Measurements from ENCODE around the gene HOXD4. TPM values are rescaled to one million over a fixed set of nuclear protein-coding genes. Genes with fewer than 3 reads are reported as not detected.

Gene HOXD4
- total RNA-seq, 2 experiments from 2014 or later = not detected

- Mint-ChIP-seq H3K36me3 (ENCODE audit: low read depth) (peaks cover 10% of the 10 kb centered on the region), H3K27me3 (peaks cover 74% of the 10 kb centered on the region), H3K9me3 (no peaks in the 10 kb centered on the region), H3K27ac (no peak overlapping the region), H3K4me3 (no peak overlapping the region), H3K4me1 (peaks cover 16% of the 10 kb centered on the region)
- peak; percentile 61 for DNase-seq
- POLR2A ChIA-PET = interaction anchor here (0.9 kb wide), 1 partner anchor 527 kb away, joined by 3 read pairs; no protein-coding TSS in a partner anchor
- CTCF ChIA-PET = interaction anchor here (0.5 to 4.0 kb wide), 26 partner anchors 9 to 1021 kb away, joined by 3 to 43 read pairs (median 6); no protein-coding TSS in a partner anchor
Observed at GRCh38 chr2:176126929-176127773, 24.2 kb upstream of the HOXD4 start.

- Mint-ChIP-seq H3K4me3 (no peak overlapping the region), H3K27me3 (peaks cover 77% of the 10 kb centered on the region), H3K27ac (no peak overlapping the region), H3K36me3 (ENCODE audit: low read depth) (peaks cover 10% of the 10 kb centered on the region), H3K9me3 (no peaks in the 10 kb centered on the region), H3K4me1 (peaks cover 20% of the 10 kb centered on the region)
- ChIA-PET POLR2A (no interaction called here), CTCF (interaction anchor here (0.6 to 4.0 kb wide), 14 partner anchors 12 to 1020 kb away, joined by 3 to 43 read pairs (median 8); no protein-coding TSS in a partner anchor)
- DNase-seq = no peak
Observed at GRCh38 chr2:176127774-176128072, 23.6 kb upstream of the HOXD4 start.

GRCh38 chr2:176128172-176128981, 23.0 kb upstream of the HOXD4 start:
- ChIA-PET POLR2A (no interaction called here), CTCF (interaction anchor here (0.6 to 4.0 kb wide), 11 partner anchors 11 to 524 kb away, joined by 3 to 43 read pairs (median 10); no protein-coding TSS in a partner anchor)
- H3K4me1 Mint-ChIP-seq = peaks cover 22% of the 10 kb centered on the region
- peak overlapping the region; percentile 30 for H3K4me3 Mint-ChIP-seq
- no peak for DNase-seq
- peak overlapping the region; percentile 63 for H3K27ac Mint-ChIP-seq
- H3K36me3 Mint-ChIP-seq (ENCODE audit: low read depth) = peaks cover 10% of the 10 kb centered on the region
- peaks cover 81% of the 10 kb centered on the region for H3K27me3 Mint-ChIP-seq
- H3K9me3 Mint-ChIP-seq = no peaks in the 10 kb centered on the region

- ChIA-PET CTCF (interaction anchor here (2.4 to 4.0 kb wide), 4 partner anchors 10 to 523 kb away, joined by 9 to 43 read pairs (median 18); no protein-coding TSS in a partner anchor), POLR2A (no interaction called here)
- peak within 1 kb of the TSS; percentile 40 for H3K4me3 Mint-ChIP-seq
- peaks cover 81% of the 10 kb centered on the region for H3K27me3 Mint-ChIP-seq
- H3K9me3 Mint-ChIP-seq = no peaks in the 10 kb centered on the region
- DNase-seq = no peak
- H3K36me3 Mint-ChIP-seq (ENCODE audit: low read depth) = peaks cover 10% of the 10 kb centered on the region
- peak within 1 kb of the TSS; percentile 63 for H3K27ac Mint-ChIP-seq
- peaks cover 22% of the 10 kb centered on the region for H3K4me1 Mint-ChIP-seq
Observed at GRCh38 chr2:176128982-176129796, 22.2 kb upstream of the HOXD4 start, which contains the start of gene HOXD8. HOXD8 (plus strand) TSS chr2:176129705; CDS start chr2:176130367, 662 bp downstream.

GRCh38 chr2:176129813-176130146, 21.6 kb upstream of the HOXD4 start:
- no peak for DNase-seq

GRCh38 chr2:176130147-176130956, 21.0 kb upstream of the HOXD4 start:
- Mint-ChIP-seq H3K27ac (peak overlapping the region; percentile 70), H3K9me3 (no peaks in the 10 kb centered on the region), H3K4me1 (peaks cover 22% of the 10 kb centered on the region), H3K4me3 (no peak overlapping the region), H3K36me3 (ENCODE audit: low read depth) (peaks cover 10% of the 10 kb centered on the region), H3K27me3 (peaks cover 82% of the 10 kb centered on the region)
- ChIA-PET POLR2A (no interaction called here), CTCF (interaction anchor here (1.2 to 3.4 kb wide), 4 partner anchors 9 to 424 kb away, joined by 4 to 10 read pairs (median 8); no protein-coding TSS in a partner anchor)
- DNase-seq = no peak

More at GRCh38 chr2:176129813-176130146, 21.6 kb upstream of the HOXD4 start:
- Mint-ChIP-seq H3K27me3 (peaks cover 81% of the 10 kb centered on the region), H3K4me1 (peaks cover 22% of the 10 kb centered on the region), H3K27ac (no peak overlapping the region), H3K9me3 (no peaks in the 10 kb centered on the region), H3K36me3 (ENCODE audit: low read depth) (peaks cover 10% of the 10 kb centered on the region), H3K4me3 (no peak overlapping the region)
- POLR2A ChIA-PET = no interaction called here
- CTCF ChIA-PET = no interaction called here

GRCh38 chr2:176130957-176131847, 20.1 kb upstream of the HOXD4 start:
- Mint-ChIP-seq H3K9me3 (no peaks in the 10 kb centered on the region), H3K4me1 (peaks cover 29% of the 10 kb centered on the region), H3K27me3 (peaks cover 82% of the 10 kb centered on the region), H3K36me3 (ENCODE audit: low read depth) (peaks cover 10% of the 10 kb centered on the region), H3K27ac (peak overlapping the region; percentile 70), H3K4me3 (peak overlapping the region; percentile 44)
- ChIA-PET CTCF (interaction anchor here (1.0 to 3.4 kb wide), 8 partner anchors 9 to 521 kb away, joined by 4 to 10 read pairs (median 6); partner anchors contain the start of gene HOXD10), POLR2A (no interaction called here)
- no peak for DNase-seq

- H3K27me3 Mint-ChIP-seq = peaks cover 80% of the 10 kb centered on the region
- H3K27ac Mint-ChIP-seq = no peak overlapping the region
- H3K4me1 Mint-ChIP-seq = peaks cover 29% of the 10 kb centered on the region
- CTCF ChIA-PET = interaction anchor here (0.7 to 3.4 kb wide), 9 partner anchors 8 to 521 kb away, joined by 4 to 10 read pairs (median 6); partner anchors contain the start of gene HOXD10
- H3K36me3 Mint-ChIP-seq (ENCODE audit: low read depth) = peaks cover 10% of the 10 kb centered on the region
- no peak overlapping the region for H3K4me3 Mint-ChIP-seq
- no peak for DNase-seq
- no peaks in the 10 kb centered on the region for H3K9me3 Mint-ChIP-seq
- POLR2A ChIA-PET = no interaction called here
Observed at GRCh38 chr2:176131848-176132158, 19.5 kb upstream of the HOXD4 start.

- POLR2A ChIA-PET = interaction anchor here (1.0 kb wide), 1 partner anchor 11 kb away, joined by 3 read pairs; no protein-coding TSS in a partner anchor
- Mint-ChIP-seq H3K4me1 (peaks cover 29% of the 10 kb centered on the region), H3K9me3 (no peaks in the 10 kb centered on the region), H3K27me3 (peaks cover 83% of the 10 kb centered on the region), H3K4me3 (peak overlapping the region; percentile 69), H3K36me3 (ENCODE audit: low read depth) (peaks cover 10% of the 10 kb centered on the region), H3K27ac (no peak overlapping the region)
- CTCF ChIA-PET = interaction anchor here (0.7 to 3.4 kb wide), 10 partner anchors 8 to 720 kb away, joined by 4 to 10 read pairs (median 6); partner anchors contain the start of gene HOXD10
- DNase-seq = no peak
Observed at GRCh38 chr2:176132205-176133171, 18.9 kb upstream of the HOXD4 start.

- DNase-seq = no peak
- H3K27me3 Mint-ChIP-seq = peaks cover 83% of the 10 kb centered on the region
- H3K4me1 Mint-ChIP-seq = peaks cover 25% of the 10 kb centered on the region
- CTCF ChIA-PET = interaction anchor here (0.7 to 3.4 kb wide), 3 partner anchors 37 to 719 kb away, joined by 4 to 9 read pairs (median 7); no protein-coding TSS in a partner anchor
- no peak overlapping the region for H3K27ac Mint-ChIP-seq
- POLR2A ChIA-PET = no interaction called here
- no peaks in the 10 kb centered on the region for H3K9me3 Mint-ChIP-seq
- H3K4me3 Mint-ChIP-seq = no peak overlapping the region
- H3K36me3 Mint-ChIP-seq (ENCODE audit: low read depth) = peaks cover 6% of the 10 kb centered on the region
Observed at GRCh38 chr2:176133389-176133788, 18.0 kb upstream of the HOXD4 start.

Measured in activated CD4-positive, alpha-beta memory T cell treated with anti-CD3 and anti-CD28 coated beads, Interleukin-2, amount 10 ng/mL, durations not matched to agents 7 days and 5 days (primary cell).